ENCODE results near the gene NAGPA. TPM values are rescaled to one million over a fixed set of nuclear protein-coding genes. Genes with fewer than 3 reads are reported as not detected.

NAGPA gene
- total and polyA plus RNA-seq, 2 of the 13 experiments (the other 11 are each of a cell fraction or from before 2014, with no cell fraction given): 27.1 to 60.3 TPM

DNA sequence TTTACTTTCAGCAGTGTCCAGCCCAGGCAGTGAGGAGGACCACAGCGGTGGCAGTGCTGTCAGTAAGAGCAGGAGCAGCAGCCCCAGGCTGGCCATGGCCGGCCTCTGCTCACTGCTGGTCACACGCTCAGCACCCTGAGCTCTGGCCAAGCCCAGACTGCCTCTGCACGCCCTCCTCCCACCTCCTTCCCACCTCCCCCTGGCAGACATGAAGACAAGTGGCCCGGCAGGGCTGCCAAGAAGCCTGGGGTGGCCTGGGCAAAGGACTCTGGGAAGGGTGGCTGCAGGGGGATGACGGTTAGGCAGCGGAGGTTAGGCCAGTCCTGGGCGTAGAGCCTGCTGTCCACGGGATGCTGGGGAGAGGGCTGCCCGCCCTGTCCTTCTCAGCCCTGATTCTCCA is 32.1 kb upstream of the NAGPA start, which contains the start of gene C16orf89 (continued):
- peak; percentile 8 for TF ChIP-seq TEAD3 (CRISPR knock-in tag; optimal IDR thresholded peaks at IDR 0.05; ENCODE audit: borderline replicate concordance)
- no peak for TF ChIP-seq SKI (IDR thresholded peaks at IDR 0.05; ENCODE audit: partially characterized antibody)
- no peak for TF ChIP-seq RELA (CRISPR knock-in tag; IDR thresholded peaks at IDR 0.05)
- no peak for TF ChIP-seq ZFAT (CRISPR knock-in tag; conservative IDR thresholded peaks at IDR 0.05)
- TF ChIP-seq TAF1 (CRISPR knock-in tag; IDR thresholded peaks at IDR 0.05): 0 out of 2 replicates have a peak, but pooled peaks have one; percentile 12
- TF ChIP-seq, protein P1, sequence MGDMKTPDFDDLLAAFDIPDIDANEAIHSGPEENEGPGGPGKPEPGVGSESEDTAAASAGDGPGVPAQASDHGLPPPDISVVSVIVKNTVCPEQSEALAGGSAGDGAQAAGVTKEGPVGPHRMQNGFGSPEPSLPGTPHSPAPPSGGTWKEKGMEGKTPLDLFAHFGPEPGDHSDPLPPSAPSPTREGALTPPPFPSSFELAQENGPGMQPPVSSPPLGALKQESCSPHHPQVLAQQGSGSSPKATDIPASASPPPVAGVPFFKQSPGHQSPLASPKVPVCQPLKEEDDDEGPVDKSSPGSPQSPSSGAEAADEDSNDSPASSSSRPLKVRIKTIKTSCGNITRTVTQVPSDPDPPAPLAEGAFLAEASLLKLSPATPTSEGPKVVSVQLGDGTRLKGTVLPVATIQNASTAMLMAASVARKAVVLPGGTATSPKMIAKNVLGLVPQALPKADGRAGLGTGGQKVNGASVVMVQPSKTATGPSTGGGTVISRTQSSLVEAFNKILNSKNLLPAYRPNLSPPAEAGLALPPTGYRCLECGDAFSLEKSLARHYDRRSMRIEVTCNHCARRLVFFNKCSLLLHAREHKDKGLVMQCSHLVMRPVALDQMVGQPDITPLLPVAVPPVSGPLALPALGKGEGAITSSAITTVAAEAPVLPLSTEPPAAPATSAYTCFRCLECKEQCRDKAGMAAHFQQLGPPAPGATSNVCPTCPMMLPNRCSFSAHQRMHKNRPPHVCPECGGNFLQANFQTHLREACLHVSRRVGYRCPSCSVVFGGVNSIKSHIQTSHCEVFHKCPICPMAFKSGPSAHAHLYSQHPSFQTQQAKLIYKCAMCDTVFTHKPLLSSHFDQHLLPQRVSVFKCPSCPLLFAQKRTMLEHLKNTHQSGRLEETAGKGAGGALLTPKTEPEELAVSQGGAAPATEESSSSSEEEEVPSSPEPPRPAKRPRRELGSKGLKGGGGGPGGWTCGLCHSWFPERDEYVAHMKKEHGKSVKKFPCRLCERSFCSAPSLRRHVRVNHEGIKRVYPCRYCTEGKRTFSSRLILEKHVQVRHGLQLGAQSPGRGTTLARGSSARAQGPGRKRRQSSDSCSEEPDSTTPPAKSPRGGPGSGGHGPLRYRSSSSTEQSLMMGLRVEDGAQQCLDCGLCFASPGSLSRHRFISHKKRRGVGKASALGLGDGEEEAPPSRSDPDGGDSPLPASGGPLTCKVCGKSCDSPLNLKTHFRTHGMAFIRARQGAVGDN (CRISPR knock-in tag; IDR thresholded peaks at IDR 0.05): peak; percentile 82
- TF ChIP-seq ZNF234 (CRISPR knock-in tag; conservative IDR thresholded peaks at IDR 0.05): no peak
- peak; percentile 43; the same call in 1 of the 2 replicates for TF ChIP-seq ZNF225 (CRISPR knock-in tag; IDR thresholded peaks at IDR 0.05)
- no peak for TF ChIP-seq BCL6 (CRISPR knock-in tag; IDR thresholded peaks at IDR 0.05)
- TF ChIP-seq ZSCAN9 (CRISPR knock-in tag; IDR thresholded peaks at IDR 0.05; ENCODE audit: borderline replicate concordance): no peak
- TF ChIP-seq, protein P2, sequence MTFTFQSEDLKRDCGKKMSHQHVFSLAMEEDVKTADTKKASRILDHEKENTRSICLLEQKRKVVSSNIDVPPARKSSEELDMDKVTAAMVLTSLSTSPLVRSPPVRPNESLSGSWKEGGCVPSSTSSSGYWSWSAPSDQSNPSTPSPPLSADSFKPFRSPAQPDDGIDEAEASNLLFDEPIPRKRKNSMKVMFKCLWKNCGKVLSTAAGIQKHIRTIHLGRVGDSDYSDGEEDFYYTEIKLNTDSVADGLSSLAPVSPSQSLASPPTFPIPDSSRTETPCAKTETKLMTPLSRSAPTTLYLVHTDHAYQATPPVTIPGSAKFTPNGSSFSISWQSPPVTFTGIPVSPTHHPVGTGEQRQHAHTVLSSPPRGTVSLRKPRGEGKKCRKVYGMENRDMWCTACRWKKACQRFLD (CRISPR knock-in tag; IDR thresholded peaks at IDR 0.05; ENCODE audit: borderline replicate concordance): no peak
- no peak for TF ChIP-seq NPAS2 (CRISPR knock-in tag; IDR thresholded peaks at IDR 0.05; ENCODE audit: borderline replicate concordance)
- no peak for TF ChIP-seq SOX13 (IDR thresholded peaks at IDR 0.05)
- TF ChIP-seq SOX13 (CRISPR knock-in tag; conservative IDR thresholded peaks at IDR 0.05 in 1 of 2, IDR thresholded peaks at IDR 0.05 in 1 of 2): no peak
- TF ChIP-seq SCMH1 (CRISPR knock-in tag; IDR thresholded peaks at IDR 0.05; ENCODE audit: borderline replicate concordance): no peak
- TF ChIP-seq ZNF672 (CRISPR knock-in tag; IDR thresholded peaks at IDR 0.05): peak; percentile 94
- no peak for TF ChIP-seq JUND (CRISPR knock-in tag; IDR thresholded peaks at IDR 0.05)
- no peak for TF ChIP-seq ZNF776 (CRISPR knock-in tag; IDR thresholded peaks at IDR 0.05)
- TF ChIP-seq, protein P3, sequence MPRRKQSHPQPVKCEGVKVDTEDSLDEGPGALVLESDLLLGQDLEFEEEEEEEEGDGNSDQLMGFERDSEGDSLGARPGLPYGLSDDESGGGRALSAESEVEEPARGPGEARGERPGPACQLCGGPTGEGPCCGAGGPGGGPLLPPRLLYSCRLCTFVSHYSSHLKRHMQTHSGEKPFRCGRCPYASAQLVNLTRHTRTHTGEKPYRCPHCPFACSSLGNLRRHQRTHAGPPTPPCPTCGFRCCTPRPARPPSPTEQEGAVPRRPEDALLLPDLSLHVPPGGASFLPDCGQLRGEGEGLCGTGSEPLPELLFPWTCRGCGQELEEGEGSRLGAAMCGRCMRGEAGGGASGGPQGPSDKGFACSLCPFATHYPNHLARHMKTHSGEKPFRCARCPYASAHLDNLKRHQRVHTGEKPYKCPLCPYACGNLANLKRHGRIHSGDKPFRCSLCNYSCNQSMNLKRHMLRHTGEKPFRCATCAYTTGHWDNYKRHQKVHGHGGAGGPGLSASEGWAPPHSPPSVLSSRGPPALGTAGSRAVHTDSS (CRISPR knock-in tag; conservative IDR thresholded peaks at IDR 0.05): 0 out of 2 replicates have a peak, but pooled peaks have one; percentile 37
- no peak for TF ChIP-seq ATM (IDR thresholded peaks at IDR 0.05; ENCODE audit: borderline replicate concordance)
- TF ChIP-seq RFX1 (IDR thresholded peaks at IDR 0.05): no peak
- TF ChIP-seq ZNF839 (CRISPR knock-in tag; IDR thresholded peaks at IDR 0.05; ENCODE audit: borderline replicate concordance): peak; percentile 12; the same call in 1 of the 2 replicates
- TF ChIP-seq, protein P4, sequence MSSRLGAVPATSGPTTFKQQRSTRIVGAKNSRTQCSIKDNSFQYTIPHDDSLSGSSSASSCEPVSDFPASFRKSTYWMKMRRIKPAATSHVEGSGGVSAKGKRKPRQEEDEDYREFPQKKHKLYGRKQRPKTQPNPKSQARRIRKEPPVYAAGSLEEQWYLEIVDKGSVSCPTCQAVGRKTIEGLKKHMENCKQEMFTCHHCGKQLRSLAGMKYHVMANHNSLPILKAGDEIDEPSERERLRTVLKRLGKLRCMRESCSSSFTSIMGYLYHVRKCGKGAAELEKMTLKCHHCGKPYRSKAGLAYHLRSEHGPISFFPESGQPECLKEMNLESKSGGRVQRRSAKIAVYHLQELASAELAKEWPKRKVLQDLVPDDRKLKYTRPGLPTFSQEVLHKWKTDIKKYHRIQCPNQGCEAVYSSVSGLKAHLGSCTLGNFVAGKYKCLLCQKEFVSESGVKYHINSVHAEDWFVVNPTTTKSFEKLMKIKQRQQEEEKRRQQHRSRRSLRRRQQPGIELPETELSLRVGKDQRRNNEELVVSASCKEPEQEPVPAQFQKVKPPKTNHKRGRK (CRISPR knock-in tag; IDR thresholded peaks at IDR 0.05): no peak
- 0 out of 2 replicates have a peak, but pooled peaks have one; percentile 14 for TF ChIP-seq MYC (CRISPR knock-in tag; IDR thresholded peaks at IDR 0.05; ENCODE audit: borderline replicate concordance)
- peak; percentile 60 for TF ChIP-seq ZNF263 (CRISPR knock-in tag; IDR thresholded peaks at IDR 0.05)

Measured in HepG2 (cell line).